Mucosa of stomach (tissue), 1 donor: Measurements from ENCODE around the gene BABAM2.
"Not testable (repeated sequence)": the region's sequence is repeated elsewhere in the genome, so short reads cannot be mapped to it uniquely, and the experiment has no call there.

Source experiments
- H3K27me3 ChIP-seq: one replicate; pipeline ENCODE4 v1.7.0; 2013; ENCODE audit warnings: mild to moderate bottlenecking, low read length; ENCODE audit not compliant: control insufficient read depth, insufficient read depth
- H3K36me3 ChIP-seq: one replicate; pipeline ENCODE4 v1.7.0; 2013; ENCODE audit warnings: low read length; ENCODE audit not compliant: control insufficient read depth, insufficient read depth
- H3K4me1 ChIP-seq: one replicate; pipeline ENCODE4 v1.7.0; 2013; ENCODE audit warnings: mild to moderate bottlenecking, low read length; ENCODE audit not compliant: control insufficient read depth, insufficient read depth
- H3K4me3 ChIP-seq: one replicate; pipeline ENCODE4 v1.7.0; 2013; ENCODE audit warnings: low read length
- H3K9ac ChIP-seq: one replicate; pipeline ENCODE4 v1.7.0; 2013; ENCODE audit warnings: mild to moderate bottlenecking, low read length, moderate library complexity
- H3K9me3 ChIP-seq: one replicate; pipeline ENCODE4 v1.7.0; 2013; ENCODE audit warnings: mild to moderate bottlenecking, low read length, moderate library complexity; ENCODE audit not compliant: control insufficient read depth
- donor health status: Pancreatic carcinoma.

The BABAM2 gene

GRCh38 chr2:28026230-28026629 is 135.7 kb downstream of the BABAM2 start:
- not testable (repeated sequence) for H3K36me3 ChIP-seq, H3K9me3 ChIP-seq, H3K9ac ChIP-seq, H3K4me3 ChIP-seq, H3K4me1 ChIP-seq, H3K27me3 ChIP-seq

- no peaks in the 10 kb centered on the region for H3K27me3 ChIP-seq
- no peaks in the 10 kb centered on the region for H3K36me3 ChIP-seq
- H3K9me3 ChIP-seq, result no peaks in the 10 kb centered on the region
- no peak overlapping the region for H3K9ac ChIP-seq
- H3K4me1 ChIP-seq, result no peaks in the 10 kb centered on the region
- no peak overlapping the region for H3K4me3 ChIP-seq
These were observed 137.5 kb downstream of the BABAM2 start for GRCh38 chr2:28028025-28028424.

GRCh38 chr2:28030600-28030999 is 140.1 kb downstream of the BABAM2 start:
- H3K27me3 ChIP-seq, result no peaks in the 10 kb centered on the region
- H3K4me3 ChIP-seq, result no peak overlapping the region
- no peak overlapping the region for H3K9ac ChIP-seq
- no peaks in the 10 kb centered on the region for H3K36me3 ChIP-seq
- no peaks in the 10 kb centered on the region for H3K9me3 ChIP-seq
- H3K4me1 ChIP-seq, result no peaks in the 10 kb centered on the region

GRCh38 chr2:28032816-28033215 is 142.3 kb downstream of the BABAM2 start:
- H3K27me3 ChIP-seq, result no peaks in the 10 kb centered on the region
- no peak overlapping the region for H3K4me3 ChIP-seq
- H3K36me3 ChIP-seq, result no peaks in the 10 kb centered on the region
- H3K9ac ChIP-seq, result no peak overlapping the region
- H3K9me3 ChIP-seq, result no peaks in the 10 kb centered on the region
- no peaks in the 10 kb centered on the region for H3K4me1 ChIP-seq

GRCh38 chr2:28034696-28035095 is 144.2 kb downstream of the BABAM2 start:
- H3K27me3 ChIP-seq, result no peaks in the 10 kb centered on the region
- H3K9me3 ChIP-seq, result no peaks in the 10 kb centered on the region
- no peak overlapping the region for H3K9ac ChIP-seq
- no peak overlapping the region for H3K4me3 ChIP-seq
- H3K4me1 ChIP-seq, result no peaks in the 10 kb centered on the region
- H3K36me3 ChIP-seq, result no peaks in the 10 kb centered on the region

- Histone ChIP-seq H3K4me3 (no peak overlapping the region), H3K9ac (no peak overlapping the region), H3K9me3 (no peaks in the 10 kb centered on the region), H3K36me3 (no peaks in the 10 kb centered on the region), H3K27me3 (no peaks in the 10 kb centered on the region), H3K4me1 (no peaks in the 10 kb centered on the region)
These were observed 144.7 kb downstream of the BABAM2 start for GRCh38 chr2:28035163-28035690.

- Histone ChIP-seq H3K9ac (no peak overlapping the region), H3K9me3 (no peaks in the 10 kb centered on the region), H3K4me3 (no peak overlapping the region), H3K36me3 (no peaks in the 10 kb centered on the region), H3K27me3 (no peaks in the 10 kb centered on the region), H3K4me1 (no peaks in the 10 kb centered on the region)
These were observed 145.3 kb downstream of the BABAM2 start for GRCh38 chr2:28035816-28036215.

- Histone ChIP-seq H3K9ac (no peak overlapping the region), H3K4me1 (no peaks in the 10 kb centered on the region), H3K9me3 (no peaks in the 10 kb centered on the region), H3K36me3 (no peaks in the 10 kb centered on the region), H3K27me3 (no peaks in the 10 kb centered on the region), H3K4me3 (no peak overlapping the region)
These were observed 145.8 kb downstream of the BABAM2 start for GRCh38 chr2:28036307-28036706.

GRCh38 chr2:28038722-28039121 is 148.2 kb downstream of the BABAM2 start:
- Histone ChIP-seq H3K27me3 (no peaks in the 10 kb centered on the region), H3K9me3 (no peaks in the 10 kb centered on the region), H3K4me1 (no peaks in the 10 kb centered on the region), H3K36me3 (no peaks in the 10 kb centered on the region), H3K9ac (no peak overlapping the region), H3K4me3 (no peak overlapping the region)

- Histone ChIP-seq H3K4me3 (no peak overlapping the region), H3K4me1 (no peaks in the 10 kb centered on the region), H3K9ac (no peak overlapping the region), H3K9me3 (no peaks in the 10 kb centered on the region), H3K36me3 (no peaks in the 10 kb centered on the region), H3K27me3 (no peaks in the 10 kb centered on the region)
These were observed 155.3 kb downstream of the BABAM2 start for GRCh38 chr2:28045676-28046351.

GRCh38 chr2:28046921-28047320 is 156.4 kb downstream of the BABAM2 start:
- Histone ChIP-seq H3K27me3 (no peaks in the 10 kb centered on the region), H3K4me3 (no peak overlapping the region), H3K9me3 (no peaks in the 10 kb centered on the region), H3K36me3 (no peaks in the 10 kb centered on the region), H3K9ac (no peak overlapping the region), H3K4me1 (no peaks in the 10 kb centered on the region)

GRCh38 chr2:28047681-28048080 is 157.2 kb downstream of the BABAM2 start:
- Histone ChIP-seq H3K27me3 (no peaks in the 10 kb centered on the region), H3K9ac (no peak overlapping the region), H3K4me3 (no peak overlapping the region), H3K4me1 (no peaks in the 10 kb centered on the region), H3K36me3 (no peaks in the 10 kb centered on the region), H3K9me3 (no peaks in the 10 kb centered on the region)

GRCh38 chr2:28048341-28048740 is 157.8 kb downstream of the BABAM2 start:
- Histone ChIP-seq H3K4me3 (no peak overlapping the region), H3K36me3 (no peaks in the 10 kb centered on the region), H3K9ac (no peak overlapping the region), H3K27me3 (no peaks in the 10 kb centered on the region), H3K4me1 (no peaks in the 10 kb centered on the region), H3K9me3 (no peaks in the 10 kb centered on the region)
